Osteocyte (in vitro differentiated cells): ENCODE results near the gene MSLN. TPM values are rescaled to one million over a fixed set of nuclear protein-coding genes. Genes with fewer than 3 reads are reported as not detected.

ENCODE experiments used
- DNase-seq: peaks from one replicate; pipeline ENCODE4 v3.0.0; 2021; ENCODE audit warnings: mixed read lengths; ENCODE audit not compliant: unreplicated experiment; ENCODE audit errors: extremely low spot score
- H3K27ac Mint-ChIP-seq: one replicate; pipeline ENCODE4 v1.8.0; 2021; ENCODE audit warnings: mild to moderate bottlenecking, mixed read lengths; ENCODE audit not compliant: unreplicated experiment
- H3K27me3 Mint-ChIP-seq: one replicate; pipeline ENCODE4 v1.8.0; 2021; ENCODE audit warnings: mixed read lengths; ENCODE audit not compliant: unreplicated experiment
- H3K36me3 Mint-ChIP-seq: one replicate; pipeline ENCODE4 v1.8.0; 2021; ENCODE audit warnings: mixed read lengths; ENCODE audit not compliant: unreplicated experiment
- H3K4me1 Mint-ChIP-seq: one replicate; pipeline ENCODE4 v1.8.0; 2021; ENCODE audit warnings: mixed read lengths; ENCODE audit not compliant: unreplicated experiment
- H3K4me3 Mint-ChIP-seq: one replicate; pipeline ENCODE4 v1.8.0; 2021; ENCODE audit warnings: mild to moderate bottlenecking, moderate library complexity, mixed read lengths; ENCODE audit not compliant: unreplicated experiment
- H3K9me3 Mint-ChIP-seq: one replicate; pipeline ENCODE4 v1.8.0; 2021; ENCODE audit warnings: mixed read lengths; ENCODE audit not compliant: unreplicated experiment
- total RNA-seq: library from RNA; stranded (reverse); gene quantifications from 2 replicates; pipeline ENCODE4 v1.2.1, GENCODE V29; 2021
- TF ChIP-seq, protein P1 (sequence below): fragments of 200-600 bp; sonication (generic); IDR thresholded peaks from 2 replicates; pipeline ENCODE4 v1.5.0; 2021; ENCODE audit warnings: antibody characterized with exemption, mild to moderate bottlenecking, moderate library complexity

The MSLN gene
- total RNA-seq, 1 donor from 2014 or later: 0.19 TPM

DNA sequence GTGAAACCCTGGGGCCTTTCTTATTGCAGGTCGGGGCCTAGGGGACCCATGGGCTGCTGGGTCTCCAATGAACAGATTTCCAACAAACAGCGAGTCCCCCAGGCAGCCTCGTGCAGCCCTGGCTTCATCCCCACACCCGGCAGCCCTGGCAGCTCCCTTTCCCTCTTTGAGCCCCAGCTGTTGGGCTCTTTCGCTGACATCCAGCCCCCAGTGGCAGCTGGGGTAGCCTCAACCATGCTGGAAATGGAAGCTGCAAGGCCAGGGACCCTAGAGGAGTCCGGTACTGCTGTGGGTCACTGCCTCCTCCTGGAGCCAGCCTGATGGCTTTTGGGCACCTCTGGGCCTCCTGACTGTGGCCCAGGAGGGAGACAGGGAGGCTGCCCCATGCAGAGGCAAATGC lies 21.7 kb downstream of the MSLN start:
- no peak for DNase-seq
- no peak overlapping the region for H3K4me3 Mint-ChIP-seq
- H3K27me3 Mint-ChIP-seq: no peaks in the 10 kb centered on the region
- H3K36me3 Mint-ChIP-seq: no peaks in the 10 kb centered on the region
- TF ChIP-seq, protein P1, sequence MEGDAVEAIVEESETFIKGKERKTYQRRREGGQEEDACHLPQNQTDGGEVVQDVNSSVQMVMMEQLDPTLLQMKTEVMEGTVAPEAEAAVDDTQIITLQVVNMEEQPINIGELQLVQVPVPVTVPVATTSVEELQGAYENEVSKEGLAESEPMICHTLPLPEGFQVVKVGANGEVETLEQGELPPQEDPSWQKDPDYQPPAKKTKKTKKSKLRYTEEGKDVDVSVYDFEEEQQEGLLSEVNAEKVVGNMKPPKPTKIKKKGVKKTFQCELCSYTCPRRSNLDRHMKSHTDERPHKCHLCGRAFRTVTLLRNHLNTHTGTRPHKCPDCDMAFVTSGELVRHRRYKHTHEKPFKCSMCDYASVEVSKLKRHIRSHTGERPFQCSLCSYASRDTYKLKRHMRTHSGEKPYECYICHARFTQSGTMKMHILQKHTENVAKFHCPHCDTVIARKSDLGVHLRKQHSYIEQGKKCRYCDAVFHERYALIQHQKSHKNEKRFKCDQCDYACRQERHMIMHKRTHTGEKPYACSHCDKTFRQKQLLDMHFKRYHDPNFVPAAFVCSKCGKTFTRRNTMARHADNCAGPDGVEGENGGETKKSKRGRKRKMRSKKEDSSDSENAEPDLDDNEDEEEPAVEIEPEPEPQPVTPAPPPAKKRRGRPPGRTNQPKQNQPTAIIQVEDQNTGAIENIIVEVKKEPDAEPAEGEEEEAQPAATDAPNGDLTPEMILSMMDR: no peak
- peaks cover 5% of the 10 kb centered on the region for H3K4me1 Mint-ChIP-seq
- H3K9me3 Mint-ChIP-seq: no peaks in the 10 kb centered on the region
- no peak overlapping the region for H3K27ac Mint-ChIP-seq

DNA sequence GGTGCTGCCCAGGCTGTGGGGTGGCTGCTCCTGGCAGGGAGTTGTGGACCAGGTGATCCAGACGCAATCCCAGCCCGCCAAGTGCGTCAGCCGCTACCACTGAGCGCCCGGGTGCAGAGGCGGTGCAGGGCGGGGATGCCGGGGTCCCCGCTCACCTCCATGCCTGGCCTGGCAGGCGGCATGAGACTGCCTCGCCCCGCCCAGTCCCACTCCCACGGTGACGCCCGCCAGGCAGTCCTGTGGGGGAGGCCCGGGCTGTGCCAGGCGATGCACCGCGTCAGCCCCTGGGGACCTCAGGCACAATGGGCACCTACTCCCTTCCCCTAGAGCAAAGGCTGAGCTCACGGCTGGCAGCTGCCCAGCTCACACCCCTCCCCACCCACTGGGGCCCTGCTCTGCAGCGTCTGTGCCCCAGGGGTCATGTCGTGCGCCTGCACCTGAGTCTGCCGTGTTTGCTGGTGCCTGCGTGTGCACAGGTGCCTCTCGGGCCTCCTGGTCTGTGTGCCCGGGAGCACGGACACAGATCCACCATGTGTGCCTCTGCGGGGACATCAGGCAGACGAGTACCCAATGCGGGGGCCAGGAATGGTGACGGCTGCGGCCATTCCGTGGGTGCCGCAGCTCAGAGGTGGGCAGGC lies 22.4 kb downstream of the MSLN start:
- Mint-ChIP-seq H3K9me3 (no peaks in the 10 kb centered on the region), H3K4me1 (peaks cover 2% of the 10 kb centered on the region), H3K36me3 (no peaks in the 10 kb centered on the region), H3K4me3 (no peak overlapping the region), H3K27ac (no peak overlapping the region), H3K27me3 (no peaks in the 10 kb centered on the region)
- no peak for DNase-seq
- TF ChIP-seq, protein P1: no peak

DNA sequence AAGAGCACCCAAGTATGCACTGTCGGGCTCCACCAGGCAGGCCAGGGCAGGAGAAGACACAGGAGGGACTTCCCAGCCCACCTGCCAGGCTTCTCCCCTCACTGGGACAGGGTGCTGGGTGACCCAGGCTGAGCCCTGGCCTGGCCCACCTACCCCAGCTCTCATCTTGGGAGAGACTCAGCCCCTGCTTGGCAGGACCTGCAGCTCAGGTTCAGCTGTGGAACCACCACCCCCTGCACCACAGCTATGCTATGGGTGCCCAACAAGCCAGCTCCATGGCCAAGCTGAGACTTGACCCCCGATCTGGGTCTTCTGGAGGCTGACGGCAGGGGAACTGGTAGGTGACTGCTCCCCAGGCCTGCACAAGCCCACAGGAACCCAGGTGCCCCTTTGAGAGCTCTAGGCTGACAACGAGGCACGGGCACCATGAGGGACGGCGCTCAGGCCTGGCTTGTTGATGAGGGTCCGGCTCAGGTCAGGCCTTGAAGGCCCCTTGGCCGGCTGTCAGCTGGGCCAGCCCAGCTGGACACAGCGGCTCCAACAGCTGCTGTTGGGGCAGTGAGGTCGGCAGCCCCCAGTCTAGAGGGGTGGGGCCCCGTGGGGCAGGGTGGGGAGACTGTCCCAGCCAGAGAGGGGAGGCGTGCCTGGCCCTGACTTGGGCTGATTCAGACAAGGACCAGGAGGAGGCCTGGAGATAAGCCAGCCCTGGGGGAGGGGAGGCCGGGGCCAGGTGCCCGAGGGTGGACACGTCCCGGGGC lies 23.0 kb downstream of the MSLN start:
- H3K4me3 Mint-ChIP-seq: no peak overlapping the region
- no peak for DNase-seq

DNA sequence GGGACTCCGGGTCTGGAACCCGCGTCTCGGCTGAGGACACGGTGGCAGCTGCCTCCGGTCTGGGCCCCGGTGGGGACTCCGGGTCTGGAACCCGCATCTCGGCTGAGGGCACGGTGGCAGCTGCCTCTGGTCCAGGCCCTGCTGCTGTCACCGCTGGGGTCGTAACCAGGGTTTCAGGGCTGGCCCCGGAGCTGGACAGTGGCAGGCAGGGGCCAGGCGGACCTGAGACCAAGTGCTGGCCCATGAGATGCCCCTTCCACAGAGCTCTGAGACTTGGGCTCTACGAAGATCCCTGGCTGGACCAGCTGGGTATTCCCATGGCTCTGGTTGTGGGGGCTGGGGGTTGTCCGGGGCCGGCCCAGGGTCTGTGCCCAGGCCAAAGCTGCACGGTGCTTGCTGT lies 23.9 kb downstream of the MSLN start:
- H3K4me3 Mint-ChIP-seq: no peak overlapping the region
- no peaks in the 10 kb centered on the region for H3K36me3 Mint-ChIP-seq
- H3K4me1 Mint-ChIP-seq: peaks cover 2% of the 10 kb centered on the region
- no peaks in the 10 kb centered on the region for H3K9me3 Mint-ChIP-seq
- H3K27me3 Mint-ChIP-seq: no peaks in the 10 kb centered on the region
- no peak overlapping the region for H3K27ac Mint-ChIP-seq
- DNase-seq: no peak
- TF ChIP-seq, protein P1: no peak

More for the DNA sequence above, 23.0 kb downstream of the MSLN start:
- Mint-ChIP-seq H3K27me3 (no peaks in the 10 kb centered on the region), H3K4me1 (peaks cover 2% of the 10 kb centered on the region), H3K27ac (no peak overlapping the region), H3K36me3 (no peaks in the 10 kb centered on the region), H3K9me3 (no peaks in the 10 kb centered on the region)
- TF ChIP-seq, protein P1: no peak
